ENCODE data around the gene WEE1.

DNA sequence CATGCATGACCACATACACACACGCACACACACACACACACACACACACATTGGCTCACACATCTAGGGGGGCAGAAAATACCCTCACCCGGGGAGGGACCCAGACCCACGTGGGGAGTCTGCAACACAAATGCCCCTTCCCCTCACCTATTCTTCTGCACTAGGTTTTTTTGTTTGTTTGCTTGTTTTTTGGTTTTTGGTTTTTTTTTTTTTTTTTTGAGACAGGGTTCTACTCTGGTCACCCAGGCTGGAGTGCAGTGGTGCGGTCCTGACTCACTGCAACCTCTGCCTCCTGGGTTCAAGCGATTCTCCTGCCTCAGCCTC lies 28.4 kb downstream of the WEE1 start:
- TF ChIP-seq ZFP30 (CRISPR knock-in tag; IDR thresholded peaks at IDR 0.05) (no peak), ARNTL (CRISPR knock-in tag; IDR thresholded peaks at IDR 0.05; ENCODE audit: borderline replicate concordance, low read depth) (no peak), PPARA (CRISPR knock-in tag; IDR thresholded peaks at IDR 0.05; ENCODE audit: borderline replicate concordance) (no peak), TCF4 (CRISPR knock-in tag; IDR thresholded peaks at IDR 0.05; ENCODE audit: borderline replicate concordance) (no peak), ESRRG (CRISPR knock-in tag; IDR thresholded peaks at IDR 0.05) (no peak)
- TF ChIP-seq, protein P1, sequence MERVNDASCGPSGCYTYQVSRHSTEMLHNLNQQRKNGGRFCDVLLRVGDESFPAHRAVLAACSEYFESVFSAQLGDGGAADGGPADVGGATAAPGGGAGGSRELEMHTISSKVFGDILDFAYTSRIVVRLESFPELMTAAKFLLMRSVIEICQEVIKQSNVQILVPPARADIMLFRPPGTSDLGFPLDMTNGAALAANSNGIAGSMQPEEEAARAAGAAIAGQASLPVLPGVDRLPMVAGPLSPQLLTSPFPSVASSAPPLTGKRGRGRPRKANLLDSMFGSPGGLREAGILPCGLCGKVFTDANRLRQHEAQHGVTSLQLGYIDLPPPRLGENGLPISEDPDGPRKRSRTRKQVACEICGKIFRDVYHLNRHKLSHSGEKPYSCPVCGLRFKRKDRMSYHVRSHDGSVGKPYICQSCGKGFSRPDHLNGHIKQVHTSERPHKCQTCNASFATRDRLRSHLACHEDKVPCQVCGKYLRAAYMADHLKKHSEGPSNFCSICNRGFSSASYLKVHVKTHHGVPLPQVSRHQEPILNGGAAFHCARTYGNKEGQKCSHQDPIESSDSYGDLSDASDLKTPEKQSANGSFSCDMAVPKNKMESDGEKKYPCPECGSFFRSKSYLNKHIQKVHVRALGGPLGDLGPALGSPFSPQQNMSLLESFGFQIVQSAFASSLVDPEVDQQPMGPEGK (CRISPR knock-in tag; IDR thresholded peaks at IDR 0.05; ENCODE audit: borderline replicate concordance) = no peak
- TF ChIP-seq, protein P2, sequence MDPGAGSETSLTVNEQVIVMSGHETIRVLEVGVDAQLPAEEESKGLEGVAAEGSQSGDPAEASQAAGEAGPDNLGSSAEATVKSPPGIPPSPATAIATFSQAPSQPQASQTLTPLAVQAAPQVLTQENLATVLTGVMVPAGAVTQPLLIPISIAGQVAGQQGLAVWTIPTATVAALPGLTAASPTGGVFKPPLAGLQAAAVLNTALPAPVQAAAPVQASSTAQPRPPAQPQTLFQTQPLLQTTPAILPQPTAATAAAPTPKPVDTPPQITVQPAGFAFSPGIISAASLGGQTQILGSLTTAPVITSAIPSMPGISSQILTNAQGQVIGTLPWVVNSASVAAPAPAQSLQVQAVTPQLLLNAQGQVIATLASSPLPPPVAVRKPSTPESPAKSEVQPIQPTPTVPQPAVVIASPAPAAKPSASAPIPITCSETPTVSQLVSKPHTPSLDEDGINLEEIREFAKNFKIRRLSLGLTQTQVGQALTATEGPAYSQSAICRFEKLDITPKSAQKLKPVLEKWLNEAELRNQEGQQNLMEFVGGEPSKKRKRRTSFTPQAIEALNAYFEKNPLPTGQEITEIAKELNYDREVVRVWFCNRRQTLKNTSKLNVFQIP (CRISPR knock-in tag; IDR thresholded peaks at IDR 0.05; ENCODE audit: borderline replicate concordance, low read depth) = no peak
